Stomach (tissue), 9 donors: ENCODE measurements around the gene WNT3A. TPM values are rescaled to one million over a fixed set of nuclear protein-coding genes. Genes with fewer than 3 reads are reported as not detected.

Experiments
- DNase-seq, 2 donors: peaks; one replicate each; pipeline versions ENCODE4 v3.0.0 to v3.0.0-alpha.2; 2013 to 2019
- H3K27ac ChIP-seq, 5 donors: fragments of 200-600 bp in 4 of 5; sonication (generic) in 4 of 5; one replicate each; pipeline ENCODE4 v1.5.1; 2013 to 2019; ENCODE audit warnings: mild to moderate bottlenecking in 1 of 5, moderate library complexity in 1 of 5
- H3K27me3 ChIP-seq, 3 donors: fragments of 200-600 bp; sonication (generic); one replicate each; pipeline ENCODE4 v1.5.1; 2017 to 2019; ENCODE audit warnings: mixed run types in 1 of 3
- H3K36me3 ChIP-seq, 4 donors: fragments of 200-600 bp; sonication (generic); 1 replicate in 3 of 4; 2 replicates in 1 of 4; pipeline ENCODE4 v1.5.1; 2016 to 2019
- H3K4me1 ChIP-seq, 4 donors: fragments of 200-600 bp; sonication (generic); one replicate each; pipeline ENCODE4 v1.5.1; 2016 to 2019
- H3K4me3 ChIP-seq, 4 donors: fragments of 200-600 bp; sonication (generic) in 3 of 4; one replicate each; pipeline ENCODE4 v1.5.1; 2016 to 2019; ENCODE audit warnings: mild to moderate bottlenecking in 1 of 4
- H3K9me3 ChIP-seq, 4 donors: fragments of 200-600 bp; sonication (generic); one replicate each; pipeline ENCODE4 v1.5.1; 2016 to 2019
- EP300 ChIP-seq: sonication (generic); formaldehyde crosslinking; IDR thresholded peaks from one replicate; pipeline ENCODE4 v1.6.1; 2017; ENCODE audit warnings: antibody characterized with exemption
- POLR2A ChIP-seq, 4 donors: fragments of 450-650 bp; IDR thresholded peaks; one replicate each; pipeline ENCODE4 v1.6.1; 2016; ENCODE audit warnings: antibody characterized with exemption in 4 of 4, control low read depth in 2 of 4, mild to moderate bottlenecking in 1 of 4, moderate library complexity in 1 of 4
- POLR2AphosphoS5 ChIP-seq, 3 donors: sonication (generic); formaldehyde crosslinking; IDR thresholded peaks; one replicate each; pipeline ENCODE4 v1.6.1; 2016; ENCODE audit warnings: antibody characterized with exemption in 3 of 3
- WGBS, 5 donors: extraction: QIAGEN DNeasy Blood & Tissue Kit in 3 of 5; methylation state at CpG; one replicate each; pipeline versions ENCODE4 v1.1.5 to v1.1.7; 2013 to 2018; 5-methylcytosine and 5-hydroxymethylcytosine counted together
- intact Hi-C: fragments of 100-400 bp; cut with DNase I; formaldehyde crosslinking; loops from one replicate; pipeline ENCODE4 v1.15.1; 2023; ENCODE audit warnings: low total_unique reads
- polyA plus RNA-seq, 3 donors: library from polyadenylated mRNA; stranded (reverse); fragments of 200-250 nt; gene quantifications; one replicate each; pipeline ENCODE4 v1.2.3, GENCODE V29; 2013
- total RNA-seq, 5 donors: library from RNA; depleted of rRNA; stranded (reverse); fragments of >200 nt; gene quantifications; one replicate each; pipeline versions ENCODE4 v1.1.0 to v1.2.3, GENCODE V29; 2014 to 2016
- TF ChIP-seq, protein P1 (sequence below), 7 experiments: fragments of 450-650 bp in 4 of 7; fragments of 200-600 bp in 3 of 7; sonication (generic) in 3 of 7; IDR thresholded peaks; one replicate each; pipeline ENCODE4 v1.5.1; 2016 to 2019; ENCODE audit warnings: antibody characterized with exemption in 7 of 7, control low read depth in 2 of 7, mild to moderate bottlenecking in 1 of 7
- donor health status: healthy with polysubstance abuse.
- donor health status: Bipolar disorder and iron deficiency.
- donor health status: healthy.

Gene WNT3A
- total and polyA plus RNA-seq, 8 donors = 0.31 to 0.90 TPM; not detected in 6

DNA sequence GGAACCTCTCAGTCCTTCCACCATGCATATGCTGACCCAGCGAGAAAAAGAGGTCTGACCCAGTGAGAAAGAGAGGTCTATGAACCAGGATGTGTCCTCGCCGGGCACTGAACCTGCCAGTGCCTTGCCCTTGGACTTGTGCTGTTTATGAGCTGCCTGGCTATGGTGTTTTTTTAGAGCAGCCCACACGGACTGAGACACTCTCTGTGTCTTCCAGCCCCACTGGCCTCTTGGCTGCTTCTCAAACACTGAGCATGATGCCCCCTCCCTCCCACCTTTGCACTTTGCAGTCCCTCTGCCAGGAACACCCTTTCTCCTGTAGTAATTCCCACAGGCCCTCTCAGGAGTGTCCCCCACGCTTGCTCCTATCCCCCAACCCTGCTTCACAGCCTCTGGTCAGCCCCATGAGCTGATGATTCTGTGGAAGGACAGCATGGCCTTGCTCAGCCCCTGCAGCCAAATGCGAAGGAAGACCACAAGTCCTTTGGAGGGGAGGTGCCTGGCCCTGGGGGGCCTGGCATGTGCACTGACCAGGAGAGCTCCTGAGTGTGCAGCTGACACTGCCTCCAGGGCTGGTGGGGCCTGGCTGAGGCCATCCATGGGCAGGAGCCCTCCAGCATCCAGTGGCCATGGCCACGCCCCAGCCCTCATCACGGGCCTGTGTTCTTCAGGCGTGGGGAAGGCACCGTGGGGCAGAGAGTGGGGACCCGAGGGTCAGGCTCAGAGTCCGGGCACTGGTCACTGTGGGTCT is 23.8 kb downstream of the WNT3A start:
- H3K9me3 ChIP-seq = peaks cover 0 to 11% (median 5%) of the 10 kb centered on the region in 4 donors
- intact Hi-C loops = no loop called here
- TF ChIP-seq POLR2A (IDR thresholded peaks at IDR 0.05) = no peak
- no peak for TF ChIP-seq EP300
- TF ChIP-seq POLR2AphosphoS5 (IDR thresholded peaks at IDR 0.05) = no peak
- TF ChIP-seq, protein P1, sequence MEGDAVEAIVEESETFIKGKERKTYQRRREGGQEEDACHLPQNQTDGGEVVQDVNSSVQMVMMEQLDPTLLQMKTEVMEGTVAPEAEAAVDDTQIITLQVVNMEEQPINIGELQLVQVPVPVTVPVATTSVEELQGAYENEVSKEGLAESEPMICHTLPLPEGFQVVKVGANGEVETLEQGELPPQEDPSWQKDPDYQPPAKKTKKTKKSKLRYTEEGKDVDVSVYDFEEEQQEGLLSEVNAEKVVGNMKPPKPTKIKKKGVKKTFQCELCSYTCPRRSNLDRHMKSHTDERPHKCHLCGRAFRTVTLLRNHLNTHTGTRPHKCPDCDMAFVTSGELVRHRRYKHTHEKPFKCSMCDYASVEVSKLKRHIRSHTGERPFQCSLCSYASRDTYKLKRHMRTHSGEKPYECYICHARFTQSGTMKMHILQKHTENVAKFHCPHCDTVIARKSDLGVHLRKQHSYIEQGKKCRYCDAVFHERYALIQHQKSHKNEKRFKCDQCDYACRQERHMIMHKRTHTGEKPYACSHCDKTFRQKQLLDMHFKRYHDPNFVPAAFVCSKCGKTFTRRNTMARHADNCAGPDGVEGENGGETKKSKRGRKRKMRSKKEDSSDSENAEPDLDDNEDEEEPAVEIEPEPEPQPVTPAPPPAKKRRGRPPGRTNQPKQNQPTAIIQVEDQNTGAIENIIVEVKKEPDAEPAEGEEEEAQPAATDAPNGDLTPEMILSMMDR (IDR thresholded peaks at IDR 0.05) = no peak
- no peak overlapping the region for H3K27ac ChIP-seq
- H3K4me3 ChIP-seq = no peak overlapping the region
- H3K27me3 ChIP-seq = peaks cover 0 to 36% (median 4%) of the 10 kb centered on the region in 3 donors
- WGBS, 5 donors = 83 to 90% (median 88%) methylated on average over 8 to 12 of the region's 12 CpGs
- DNase-seq = no peak
- H3K36me3 ChIP-seq = no peaks in the 10 kb centered on the region
- H3K4me1 ChIP-seq = no peaks in the 10 kb centered on the region

DNA sequence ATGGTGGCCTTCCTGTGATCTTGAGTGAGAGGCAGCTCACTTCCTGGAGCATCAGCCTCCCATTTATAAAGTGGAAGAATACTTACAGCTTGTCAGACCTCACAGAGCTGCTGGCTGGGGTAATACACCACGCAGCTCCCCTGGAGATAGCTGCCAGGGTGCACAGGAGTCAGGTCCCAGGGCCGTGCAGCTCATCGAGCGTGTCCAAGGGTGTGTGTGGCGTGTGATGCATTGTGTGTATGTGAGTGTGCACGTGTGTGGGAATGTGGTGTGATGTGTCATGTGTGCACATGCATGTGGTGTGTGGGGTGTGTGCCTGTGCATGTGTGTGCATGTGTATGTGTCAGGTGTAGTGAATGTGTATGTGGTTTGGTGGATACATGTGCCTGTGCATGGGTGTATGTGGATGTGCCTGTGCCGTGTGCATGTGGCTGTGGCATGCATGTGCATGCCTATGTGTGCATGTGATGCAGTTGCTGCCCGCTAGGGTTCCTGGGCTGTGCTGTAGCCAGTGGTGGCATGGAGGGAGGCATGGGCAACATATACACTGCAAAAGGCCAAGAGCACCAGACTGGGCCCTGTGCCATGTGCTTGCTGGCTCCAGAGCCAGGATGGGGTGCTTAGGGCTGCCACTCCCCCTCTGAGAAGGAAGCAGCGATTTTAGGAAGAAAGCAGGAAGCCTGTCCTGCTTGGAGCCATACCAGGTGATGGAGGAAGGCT is 24.6 kb downstream of the WNT3A start:
- Histone ChIP-seq H3K4me3 (no peak overlapping the region), H3K27me3 (peaks cover 0 to 44% (median 5%) of the 10 kb centered on the region in 3 donors), H3K36me3 (no peaks in the 10 kb centered on the region), H3K9me3 (peaks cover 0 to 11% (median 5%) of the 10 kb centered on the region in 4 donors), H3K27ac (no peak overlapping the region), H3K4me1 (no peaks in the 10 kb centered on the region)
- intact Hi-C loops = no loop called here
- no peak for TF ChIP-seq EP300
- no peak for TF ChIP-seq POLR2AphosphoS5 (IDR thresholded peaks at IDR 0.05)
- TF ChIP-seq, protein P1 (IDR thresholded peaks at IDR 0.05) = no peak
- whole genome bisulfite sequencing, 5 donors = 81 to 84% (median 82%) methylated on average over 9 of the region's 9 CpGs
- no peak for DNase-seq

DNA sequence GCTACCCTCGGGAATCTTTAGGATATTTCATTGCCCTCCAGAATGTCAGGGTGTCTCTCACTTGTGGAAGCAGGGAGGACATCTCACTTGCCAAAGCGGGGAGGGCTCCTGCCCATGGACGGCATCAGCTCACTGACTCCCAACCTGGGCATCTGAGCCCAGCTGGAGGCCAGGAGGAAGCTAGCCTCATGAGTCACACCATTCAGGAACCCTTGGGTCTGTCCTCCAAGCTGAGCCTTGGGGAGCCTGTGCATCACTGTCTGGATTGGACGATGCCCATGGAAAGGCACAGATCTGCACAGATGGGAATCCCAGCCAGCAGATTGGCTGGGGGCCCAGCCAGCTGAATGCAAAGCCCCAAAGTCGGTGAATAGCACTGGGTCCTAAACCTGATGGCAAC is 25.2 kb downstream of the WNT3A start:
- TF ChIP-seq, protein P1 (IDR thresholded peaks at IDR 0.05) = no peak
- no peak for TF ChIP-seq POLR2A (IDR thresholded peaks at IDR 0.05)
- TF ChIP-seq EP300 = no peak
- no peak for DNase-seq
- Histone ChIP-seq H3K27ac (no peak overlapping the region), H3K36me3 (no peaks in the 10 kb centered on the region), H3K9me3 (peaks cover 0 to 11% (median 5%) of the 10 kb centered on the region in 4 donors), H3K4me1 (peaks cover 0 to under 1% (median 0%) of the 10 kb centered on the region in 4 donors), H3K27me3 (peaks cover 0 to 50% (median 11%) of the 10 kb centered on the region in 3 donors), H3K4me3 (no peak overlapping the region)
- intact Hi-C loops = no loop called here
- WGBS, 5 donors = 82 to 89% (median 88%) methylated on average over 5 of the region's 5 CpGs

- DNase-seq = no peak
- Histone ChIP-seq H3K4me1 (peaks cover 10 to 13% (median 11%) of the 10 kb centered on the region in 4 donors), H3K4me3 (no peak overlapping the region), H3K9me3 (peaks cover 0 to 11% (median 5%) of the 10 kb centered on the region in 4 donors), H3K27ac (no peak overlapping the region), H3K27me3 (peaks cover 0 to 64% (median 25%) of the 10 kb centered on the region in 3 donors), H3K36me3 (no peaks in the 10 kb centered on the region)
- intact Hi-C loops = no loop called here
- TF ChIP-seq POLR2AphosphoS5 (IDR thresholded peaks at IDR 0.05) = no peak
- TF ChIP-seq POLR2A (IDR thresholded peaks at IDR 0.05) = no peak
- TF ChIP-seq EP300 = no peak
- TF ChIP-seq, protein P1 (IDR thresholded peaks at IDR 0.05) = no peak
- WGBS, 5 donors = 80 to 92% (median 90%) methylated on average over 2 of the region's 2 CpGs
Measured at GRCh38 chr1:228033376-228033775, 26.6 kb downstream of the WNT3A start.
